Breast epithelium (tissue), 4 donors: Measurements from ENCODE around the gene HAO1. TPM values are rescaled to one million over a fixed set of nuclear protein-coding genes. Genes with fewer than 3 reads are reported as not detected.

Source experiments
- DNase-seq, 2 donors: peaks; one replicate each; pipeline ENCODE4 v3.0.0-alpha.2; 2019; ENCODE audit warnings: low spot score in 2 of 2
- H3K27ac ChIP-seq, 2 donors: fragments of 200-600 bp; sonication (generic) in 1 of 2; one replicate each; pipeline ENCODE4 v1.5.1; 2016 to 2019; ENCODE audit warnings: mild to moderate bottlenecking in 1 of 2
- H3K27me3 ChIP-seq, 2 donors: fragments of 200-600 bp; sonication (generic) in 1 of 2; one replicate each; pipeline versions ENCODE4 v1.5.1 to v1.6.0; 2017 to 2019; ENCODE audit warnings: control low read depth in 1 of 2, mild to moderate bottlenecking in 1 of 2
- H3K36me3 ChIP-seq: fragments of 200-600 bp; one replicate; pipeline ENCODE4 v1.5.1; 2019
- H3K4me1 ChIP-seq, 2 donors: fragments of 200-600 bp; sonication (generic); one replicate each; pipeline ENCODE4 v1.5.1; 2016 to 2019; ENCODE audit warnings: control low read depth in 1 of 2
- H3K4me3 ChIP-seq, 3 donors: fragments of 200-600 bp; sonication (generic); 1 replicate in 2 of 3; 2 replicates in 1 of 3; pipeline ENCODE4 v1.5.1; 2016 to 2019; ENCODE audit warnings: mild to moderate bottlenecking in 3 of 3, moderate library complexity in 2 of 3
- H3K9me3 ChIP-seq, 2 donors: fragments of 200-600 bp; sonication (generic) in 1 of 2; one replicate each; pipeline ENCODE4 v1.5.1; 2016 to 2019; ENCODE audit warnings: control low read depth in 1 of 2
- CTCF ChIP-seq, 3 donors: fragments of 450-650 bp; IDR thresholded peaks; one replicate each; pipeline ENCODE4 v1.5.1; 2016 to 2017; ENCODE audit warnings: antibody characterized with exemption in 3 of 3, mild to moderate bottlenecking in 3 of 3, moderate library complexity in 3 of 3
- POLR2A ChIP-seq: fragments of 450-650 bp; IDR thresholded peaks from one replicate; pipeline ENCODE4 v1.6.1; 2016; ENCODE audit warnings: antibody characterized with exemption, mild to moderate bottlenecking, moderate library complexity
- POLR2AphosphoS5 ChIP-seq, 3 donors: sonication (generic); formaldehyde crosslinking; IDR thresholded peaks; one replicate each; pipeline ENCODE4 v1.6.1; 2017; ENCODE audit warnings: antibody characterized with exemption in 3 of 3
- intact Hi-C: fragments of 100-400 bp; cut with DNase I; formaldehyde crosslinking; loops from one replicate; pipeline ENCODE4 v1.15.1; 2023; ENCODE audit warnings: low total_unique reads
- total RNA-seq, 3 donors: library from RNA; depleted of rRNA; stranded (reverse); fragments of >200 nt; gene quantifications; one replicate each; pipeline ENCODE4 v1.1.0, GENCODE V29; 2016

The HAO1 gene
- total RNA-seq, 3 donors from 2014 or later = not detected

- Histone ChIP-seq H3K4me3 (no peak overlapping the region), H3K27me3 (no peaks in the 10 kb centered on the region), H3K9me3 (no peaks in the 10 kb centered on the region), H3K4me1 (no peaks in the 10 kb centered on the region), H3K27ac (no peak overlapping the region), H3K36me3 (no peaks in the 10 kb centered on the region)
- intact Hi-C loops = no loop called here
- DNase-seq = no peak
- TF ChIP-seq CTCF (IDR thresholded peaks at IDR 0.05) (peak; percentile 6 to 37 (median 26)), POLR2AphosphoS5 (IDR thresholded peaks at IDR 0.05) (no peak)
Observed at GRCh38 chr20:7859356-7859802, 80.9 kb downstream of the HAO1 start.

GRCh38 chr20:7858734-7859250 is 81.5 kb downstream of the HAO1 start:
- no peaks in the 10 kb centered on the region for H3K4me1 ChIP-seq
- intact Hi-C loops = no loop called here

GRCh38 chr20:7856756-7857155 is 83.5 kb downstream of the HAO1 start:
- Histone ChIP-seq H3K27ac (no peak overlapping the region), H3K9me3 (no peaks in the 10 kb centered on the region), H3K4me1 (no peaks in the 10 kb centered on the region), H3K4me3 (no peak overlapping the region), H3K36me3 (no peaks in the 10 kb centered on the region), H3K27me3 (no peaks in the 10 kb centered on the region)
- no peak for DNase-seq
- no peak for TF ChIP-seq POLR2AphosphoS5 (IDR thresholded peaks at IDR 0.05)
- TF ChIP-seq POLR2A = no peak
- TF ChIP-seq CTCF (IDR thresholded peaks at IDR 0.05) = no peak
- intact Hi-C loops = no loop called here

More at GRCh38 chr20:7858734-7859250, 81.5 kb downstream of the HAO1 start:
- TF ChIP-seq CTCF (IDR thresholded peaks at IDR 0.05) (no peak), POLR2AphosphoS5 (IDR thresholded peaks at IDR 0.05) (no peak), POLR2A (no peak)
- H3K27ac ChIP-seq = no peak overlapping the region
- no peaks in the 10 kb centered on the region for H3K9me3 ChIP-seq
- H3K27me3 ChIP-seq = no peaks in the 10 kb centered on the region
- H3K4me3 ChIP-seq = no peak overlapping the region
- no peaks in the 10 kb centered on the region for H3K36me3 ChIP-seq
- DNase-seq = no peak

GRCh38 chr20:7855545-7855944 is 84.7 kb downstream of the HAO1 start:
- TF ChIP-seq POLR2A (no peak), CTCF (IDR thresholded peaks at IDR 0.05) (no peak), POLR2AphosphoS5 (IDR thresholded peaks at IDR 0.05) (no peak)
- intact Hi-C loops = no loop called here
- H3K4me3 ChIP-seq = no peak overlapping the region
- no peak for DNase-seq
- no peaks in the 10 kb centered on the region for H3K9me3 ChIP-seq
- H3K4me1 ChIP-seq = no peaks in the 10 kb centered on the region
- no peaks in the 10 kb centered on the region for H3K27me3 ChIP-seq
- no peak overlapping the region for H3K27ac ChIP-seq
- H3K36me3 ChIP-seq = no peaks in the 10 kb centered on the region

GRCh38 chr20:7853493-7853892 is 86.8 kb downstream of the HAO1 start:
- H3K27ac ChIP-seq = no peak overlapping the region
- H3K36me3 ChIP-seq = no peaks in the 10 kb centered on the region
- no peak for DNase-seq
- H3K4me1 ChIP-seq = no peaks in the 10 kb centered on the region
- intact Hi-C loops = no loop called here
- H3K9me3 ChIP-seq = no peaks in the 10 kb centered on the region
- TF ChIP-seq CTCF (IDR thresholded peaks at IDR 0.05) = no peak
- TF ChIP-seq POLR2AphosphoS5 (IDR thresholded peaks at IDR 0.05) = no peak
- TF ChIP-seq POLR2A = no peak
- no peaks in the 10 kb centered on the region for H3K27me3 ChIP-seq
- no peak overlapping the region for H3K4me3 ChIP-seq
